Testis (tissue), 2 donors: ENCODE measurements around the gene PTMA.

ENCODE experiments used
- POLR2A ChIP-seq: fragments of 450-650 bp; IDR thresholded peaks from one replicate; pipeline ENCODE4 v1.6.1; 2017; ENCODE audit warnings: antibody characterized with exemption, mild to moderate bottlenecking, moderate library complexity
- TF ChIP-seq, protein P1 (sequence below), 3 experiments: fragments of 450-650 bp in 2 of 3; fragments of 200-600 bp in 1 of 3; sonication (generic) in 1 of 3; IDR thresholded peaks; one replicate each; pipeline ENCODE4 v1.5.1; 2016 to 2019; ENCODE audit warnings: antibody characterized with exemption in 3 of 3, mild to moderate bottlenecking in 2 of 3, moderate library complexity in 1 of 3

DNA sequence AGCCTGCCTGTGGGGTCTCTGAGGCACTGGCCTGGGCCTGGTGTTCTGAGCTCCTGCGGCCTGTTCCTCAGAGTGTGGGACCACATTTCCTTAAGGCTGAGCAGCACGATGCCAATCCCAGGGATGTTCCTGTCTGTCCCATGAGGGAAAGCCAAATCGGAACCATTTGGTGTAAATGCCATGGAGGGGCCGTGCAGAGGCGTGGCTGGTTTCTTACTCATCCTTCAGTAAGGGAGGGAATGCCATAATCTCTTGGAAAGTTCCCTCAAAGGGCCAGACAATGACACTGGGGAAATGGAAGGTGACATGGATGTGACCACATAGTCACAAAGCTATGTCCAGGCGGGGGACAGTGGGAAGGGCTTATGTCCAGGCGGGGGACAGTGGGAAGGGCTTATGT is 14.4 kb upstream of the PTMA start:
- TF ChIP-seq, protein P1, sequence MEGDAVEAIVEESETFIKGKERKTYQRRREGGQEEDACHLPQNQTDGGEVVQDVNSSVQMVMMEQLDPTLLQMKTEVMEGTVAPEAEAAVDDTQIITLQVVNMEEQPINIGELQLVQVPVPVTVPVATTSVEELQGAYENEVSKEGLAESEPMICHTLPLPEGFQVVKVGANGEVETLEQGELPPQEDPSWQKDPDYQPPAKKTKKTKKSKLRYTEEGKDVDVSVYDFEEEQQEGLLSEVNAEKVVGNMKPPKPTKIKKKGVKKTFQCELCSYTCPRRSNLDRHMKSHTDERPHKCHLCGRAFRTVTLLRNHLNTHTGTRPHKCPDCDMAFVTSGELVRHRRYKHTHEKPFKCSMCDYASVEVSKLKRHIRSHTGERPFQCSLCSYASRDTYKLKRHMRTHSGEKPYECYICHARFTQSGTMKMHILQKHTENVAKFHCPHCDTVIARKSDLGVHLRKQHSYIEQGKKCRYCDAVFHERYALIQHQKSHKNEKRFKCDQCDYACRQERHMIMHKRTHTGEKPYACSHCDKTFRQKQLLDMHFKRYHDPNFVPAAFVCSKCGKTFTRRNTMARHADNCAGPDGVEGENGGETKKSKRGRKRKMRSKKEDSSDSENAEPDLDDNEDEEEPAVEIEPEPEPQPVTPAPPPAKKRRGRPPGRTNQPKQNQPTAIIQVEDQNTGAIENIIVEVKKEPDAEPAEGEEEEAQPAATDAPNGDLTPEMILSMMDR (IDR thresholded peaks at IDR 0.05): no peak
- TF ChIP-seq POLR2A: no peak
